Esophagus (tissue), 2 donors: ENCODE measurements around the gene GRIA4. TPM values are rescaled to one million over a fixed set of nuclear protein-coding genes. Genes with fewer than 3 reads are reported as not detected.

Experiments
- H3K27ac ChIP-seq, 2 donors: one replicate each; pipeline ENCODE4 v1.5.1; 2013; ENCODE audit warnings: low read depth in 2 of 2, mild to moderate bottlenecking in 2 of 2, inconsistent platforms in 1 of 2, low read length in 1 of 2, moderate library complexity in 1 of 2
- H3K27me3 ChIP-seq, 2 donors: one replicate each; pipeline ENCODE4 v1.6.1; 2013; ENCODE audit warnings: low read length in 2 of 2, control low read depth in 1 of 2, mild to moderate bottlenecking in 1 of 2; ENCODE audit not compliant: insufficient read depth in 2 of 2, control insufficient read depth in 1 of 2
- H3K36me3 ChIP-seq, 2 donors: one replicate each; pipeline ENCODE4 v1.6.1; 2013; ENCODE audit warnings: low read length in 1 of 2; ENCODE audit not compliant: control insufficient read depth in 2 of 2, insufficient read depth in 2 of 2
- H3K4me1 ChIP-seq, 2 donors: one replicate each; pipeline ENCODE4 v1.6.1; 2013; ENCODE audit warnings: low read length in 1 of 2; ENCODE audit not compliant: control insufficient read depth in 2 of 2, insufficient read depth in 2 of 2
- H3K4me3 ChIP-seq, 2 donors: one replicate each; pipeline ENCODE4 v1.5.1; 2013; ENCODE audit warnings: low read length in 2 of 2, mild to moderate bottlenecking in 2 of 2, low read depth in 1 of 2, moderate library complexity in 1 of 2
- H3K9me3 ChIP-seq, 2 donors: one replicate each; pipeline ENCODE4 v1.6.1; 2013; ENCODE audit warnings: mild to moderate bottlenecking in 2 of 2, low read depth in 1 of 2, low read length in 1 of 2, moderate library complexity in 1 of 2; ENCODE audit not compliant: control insufficient read depth in 2 of 2, insufficient read depth in 1 of 2
- WGBS, 2 donors: extraction: QIAGEN DNeasy Blood & Tissue Kit; methylation state at CpG; one replicate each; pipeline ENCODE4 v1.1.7; 2013; 5-methylcytosine and 5-hydroxymethylcytosine counted together
- polyA plus RNA-seq, 2 donors: library from polyadenylated mRNA; stranded (reverse); fragments of 200-250 nt; gene quantifications; one replicate each; pipeline ENCODE4 v1.2.3, GENCODE V29; 2013
- donor health status: healthy with polysubstance abuse.
- donor health status: Bipolar disorder and iron deficiency.

GRIA4 gene
- polyA plus RNA-seq, 2 donors, result not detected

DNA sequence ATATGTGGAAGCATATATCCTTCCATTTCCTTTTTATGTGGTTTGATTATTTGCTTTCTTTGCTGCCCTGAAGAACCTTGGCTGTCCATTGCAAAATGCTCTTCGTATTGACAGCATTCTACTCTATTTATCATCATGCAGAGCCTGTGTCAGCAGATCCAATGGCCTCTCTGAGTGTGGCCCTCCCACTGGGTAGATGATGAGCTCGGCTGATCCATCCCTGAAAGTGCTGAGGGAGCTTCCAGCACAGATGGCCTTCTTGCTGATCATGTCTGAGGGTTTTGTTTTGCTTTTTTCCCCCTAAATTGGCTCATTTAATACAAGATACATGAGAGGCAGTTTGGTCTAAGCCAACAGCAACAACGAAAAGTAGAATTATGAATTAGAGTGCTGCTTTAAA lies 181.0 kb downstream of the GRIA4 start:
- Histone ChIP-seq H3K27me3 (no peaks in the 10 kb centered on the region), H3K4me1 (no peaks in the 10 kb centered on the region), H3K36me3 (no peaks in the 10 kb centered on the region), H3K9me3 (no peaks in the 10 kb centered on the region), H3K4me3 (no peak overlapping the region), H3K27ac (no peak overlapping the region)
- WGBS, 2 donors, result 43 to 51% methylated on average over 3 of the region's 3 CpGs

DNA sequence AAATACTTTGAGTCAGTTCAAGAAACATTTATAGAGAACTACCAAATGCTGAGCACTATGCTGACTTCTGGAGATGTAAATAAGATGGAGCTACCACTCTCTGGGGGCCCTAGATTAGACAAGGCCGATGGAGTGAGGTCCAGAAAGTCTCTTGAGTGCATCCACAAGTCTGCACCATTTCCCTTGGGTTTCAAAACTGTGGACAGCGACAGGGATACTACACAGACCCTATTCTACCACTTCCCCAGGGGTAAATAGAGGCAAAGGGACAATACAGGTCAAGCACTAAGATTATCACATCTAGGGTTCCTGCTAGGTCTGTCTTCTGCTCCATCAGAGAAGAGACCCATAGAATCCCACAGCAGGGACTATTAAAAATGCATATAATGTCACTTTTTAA lies 183.2 kb downstream of the GRIA4 start:
- no peaks in the 10 kb centered on the region for H3K27me3 ChIP-seq
- H3K27ac ChIP-seq, result no peak overlapping the region
- H3K9me3 ChIP-seq, result no peaks in the 10 kb centered on the region
- H3K4me3 ChIP-seq, result no peak overlapping the region
- no peaks in the 10 kb centered on the region for H3K4me1 ChIP-seq
- no peaks in the 10 kb centered on the region for H3K36me3 ChIP-seq
- 63 to 64% methylated on average over 2 of the region's 2 CpGs for WGBS, 2 donors

DNA sequence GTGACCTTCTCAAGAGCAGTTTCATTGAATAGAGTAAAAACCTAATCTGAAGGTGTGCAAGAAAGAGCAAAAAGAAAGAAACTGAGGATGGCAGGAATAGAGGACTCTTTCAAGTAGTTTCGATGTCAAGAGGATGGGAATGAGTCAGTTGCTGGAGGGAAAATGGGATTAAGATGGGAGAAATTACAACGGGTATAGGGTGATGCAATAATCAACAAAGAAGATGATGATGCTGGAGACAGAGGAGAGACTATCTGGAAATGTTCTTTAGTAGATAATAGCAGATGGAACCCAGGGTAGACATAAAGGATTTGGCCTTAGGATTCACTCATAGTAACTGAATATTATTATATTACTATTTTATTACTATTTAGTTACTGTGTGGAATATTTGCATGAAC lies 189.4 kb downstream of the GRIA4 start:
- Histone ChIP-seq H3K9me3 (no peaks in the 10 kb centered on the region), H3K36me3 (no peaks in the 10 kb centered on the region), H3K27ac (no peak overlapping the region), H3K4me1 (no peaks in the 10 kb centered on the region), H3K4me3 (no peak overlapping the region), H3K27me3 (no peaks in the 10 kb centered on the region)
- WGBS, 2 donors, result 55 to 66% methylated on average over 2 of the region's 2 CpGs

DNA sequence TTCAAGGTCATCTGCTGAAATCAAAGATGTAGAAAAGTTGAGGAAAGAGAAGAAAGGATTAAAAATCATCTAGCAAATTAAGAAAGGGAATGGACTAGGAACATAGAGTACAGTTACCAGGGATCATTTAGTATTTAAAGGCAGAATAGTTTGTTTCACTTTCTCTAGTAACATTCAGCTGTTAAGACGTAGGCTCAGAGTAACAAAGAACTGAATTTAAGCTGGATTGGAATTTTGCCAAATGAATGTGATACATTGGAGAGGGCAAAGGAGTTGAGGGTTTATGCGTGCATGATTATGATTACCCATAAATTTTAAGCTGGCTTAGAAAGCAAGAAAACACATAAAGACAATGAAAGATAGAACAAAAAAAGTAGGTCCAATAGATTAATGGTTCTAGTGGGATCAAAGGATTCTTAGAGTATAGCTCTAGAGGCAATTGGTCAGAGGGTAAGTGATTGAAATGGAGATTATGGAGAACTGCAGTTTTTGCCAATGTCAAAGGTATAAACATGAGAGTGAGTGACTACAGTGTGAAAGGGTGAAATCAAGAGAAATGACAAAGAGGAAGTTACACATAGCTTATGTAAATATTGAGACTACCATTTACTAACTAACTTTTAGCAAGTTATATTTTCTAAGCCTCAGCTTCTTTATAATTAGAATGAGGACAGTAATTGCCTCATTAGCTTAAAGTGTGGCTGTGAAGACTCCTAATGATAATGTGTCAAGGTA lies 190.0 kb downstream of the GRIA4 start:
- 38 to 47% methylated on average over 2 of the region's 2 CpGs for WGBS, 2 donors
- Histone ChIP-seq H3K27ac (no peak overlapping the region), H3K4me3 (no peak overlapping the region), H3K36me3 (no peaks in the 10 kb centered on the region), H3K27me3 (no peaks in the 10 kb centered on the region), H3K4me1 (no peaks in the 10 kb centered on the region), H3K9me3 (no peaks in the 10 kb centered on the region)

DNA sequence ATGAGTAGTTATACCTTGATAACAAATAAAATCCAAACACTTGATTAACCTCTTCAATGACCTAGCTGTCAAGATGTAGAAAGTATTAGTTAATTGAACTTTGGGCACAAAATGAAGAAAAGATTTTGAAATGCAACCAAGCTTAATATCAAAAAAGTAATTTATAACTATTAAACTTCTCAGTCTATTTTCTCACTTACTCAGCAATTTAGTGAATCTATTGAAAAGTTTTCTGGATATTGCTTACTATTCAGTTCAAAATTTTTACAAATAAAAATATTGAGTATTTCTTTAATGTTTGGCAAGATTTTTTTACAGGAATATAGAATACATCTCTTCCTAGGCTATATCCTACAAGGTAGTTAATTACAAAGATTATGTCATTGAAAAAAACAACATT lies 192.5 kb downstream of the GRIA4 start:
- Histone ChIP-seq H3K27ac (no peak overlapping the region), H3K27me3 (no peaks in the 10 kb centered on the region), H3K4me1 (no peaks in the 10 kb centered on the region), H3K9me3 (no peaks in the 10 kb centered on the region), H3K4me3 (no peak overlapping the region), H3K36me3 (no peaks in the 10 kb centered on the region)

DNA sequence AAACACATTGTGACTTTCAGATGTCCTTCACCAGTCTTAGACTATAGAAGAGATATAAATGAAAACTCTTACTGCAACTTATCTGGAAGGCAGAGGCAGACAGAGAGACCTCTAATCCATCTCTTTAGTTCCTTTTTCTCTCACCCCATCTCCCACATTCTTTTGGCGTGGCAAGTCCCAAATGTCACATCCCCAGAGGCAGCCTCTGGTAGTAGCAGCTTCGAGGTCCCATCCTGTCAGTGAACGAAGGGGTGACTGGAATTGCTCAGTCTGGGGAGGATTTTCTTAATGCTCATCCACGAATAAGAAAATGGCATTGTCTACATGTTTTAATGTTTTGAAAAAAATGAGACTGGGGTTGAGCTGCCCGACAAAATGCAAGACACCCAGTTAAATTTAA lies 201.4 kb downstream of the GRIA4 start:
- no peak overlapping the region for H3K27ac ChIP-seq
- no peaks in the 10 kb centered on the region for H3K4me1 ChIP-seq
- 69 to 75% methylated on average over 5 of the region's 5 CpGs for WGBS, 2 donors
- no peak overlapping the region for H3K4me3 ChIP-seq
- H3K9me3 ChIP-seq, result no peaks in the 10 kb centered on the region
- no peaks in the 10 kb centered on the region for H3K36me3 ChIP-seq
- no peaks in the 10 kb centered on the region for H3K27me3 ChIP-seq

DNA sequence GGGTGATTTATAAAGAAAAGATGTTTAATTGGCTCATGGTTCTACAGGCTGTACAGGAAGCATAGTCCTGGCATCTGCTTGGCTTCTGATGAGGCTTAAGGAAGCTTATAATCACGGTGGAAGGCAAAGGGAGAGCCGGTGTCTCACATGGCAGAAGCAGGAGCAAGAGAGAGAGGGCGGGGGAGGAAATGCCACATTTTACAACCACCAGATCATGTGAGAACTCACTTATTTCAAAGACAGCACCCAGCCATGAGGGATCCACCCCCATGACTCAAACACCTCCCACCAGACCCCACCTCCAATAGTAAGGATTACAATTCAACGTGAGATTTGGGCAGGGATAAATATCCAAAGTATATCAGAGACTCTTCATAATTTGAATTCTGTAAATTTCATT lies 211.5 kb downstream of the GRIA4 start:
- Histone ChIP-seq H3K9me3 (no peaks in the 10 kb centered on the region), H3K27ac (no peak overlapping the region), H3K27me3 (no peaks in the 10 kb centered on the region), H3K4me3 (no peak overlapping the region), H3K4me1 (no peaks in the 10 kb centered on the region), H3K36me3 (no peaks in the 10 kb centered on the region)
- 41 to 50% methylated on average over 4 of the region's 4 CpGs for WGBS, 2 donors

DNA sequence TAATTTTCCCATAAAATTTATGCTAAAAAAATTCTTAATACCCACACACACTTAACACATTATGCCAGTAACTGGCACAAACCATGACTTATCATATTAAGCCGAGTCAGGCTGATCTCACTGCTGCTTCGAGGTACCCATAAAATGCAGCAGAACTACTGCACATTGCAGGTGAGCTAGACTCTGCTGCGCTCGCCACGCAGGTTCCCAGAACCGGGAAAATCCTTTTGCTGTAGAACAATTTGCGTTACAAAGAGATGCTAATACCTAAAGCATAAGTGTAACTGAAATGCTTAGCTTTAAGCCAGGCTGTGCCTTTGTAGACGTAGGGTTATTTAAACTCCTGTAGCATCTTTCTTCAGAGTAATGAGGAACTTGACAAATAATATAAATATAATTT lies 211.9 kb downstream of the GRIA4 start:
- Histone ChIP-seq H3K36me3 (no peaks in the 10 kb centered on the region), H3K9me3 (no peaks in the 10 kb centered on the region), H3K4me1 (no peaks in the 10 kb centered on the region), H3K27me3 (no peaks in the 10 kb centered on the region), H3K4me3 (no peak overlapping the region), H3K27ac (no peak overlapping the region)
- WGBS, 2 donors, result 62 to 67% methylated on average over 8 of the region's 8 CpGs

DNA sequence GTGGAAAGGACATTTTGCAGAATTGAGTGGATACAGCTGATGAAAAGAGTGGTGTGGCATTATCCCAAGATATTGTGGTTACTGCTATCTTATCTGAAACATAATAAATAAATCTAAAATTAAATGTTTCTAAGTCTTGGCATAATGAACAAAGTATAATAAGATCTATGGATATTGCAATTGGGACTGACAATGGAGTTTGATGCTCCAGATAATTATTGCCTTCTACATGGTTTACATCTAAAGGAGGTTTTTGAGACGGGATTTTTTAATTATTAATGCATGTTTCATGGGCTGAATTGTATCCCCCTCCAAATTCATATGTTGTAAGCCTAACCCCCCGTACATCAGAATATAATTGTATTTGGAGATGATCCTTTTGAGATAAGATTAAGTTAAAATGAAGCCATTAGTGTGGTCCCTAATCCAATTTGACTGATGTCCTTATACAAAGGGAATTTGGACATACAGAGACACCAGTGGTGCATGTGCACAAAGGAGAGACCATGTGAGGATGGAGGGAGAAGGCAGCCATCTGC lies 213.7 kb downstream of the GRIA4 start:
- 69 to 71% methylated on average over 2 of the region's 2 CpGs for WGBS, 2 donors

DNA sequence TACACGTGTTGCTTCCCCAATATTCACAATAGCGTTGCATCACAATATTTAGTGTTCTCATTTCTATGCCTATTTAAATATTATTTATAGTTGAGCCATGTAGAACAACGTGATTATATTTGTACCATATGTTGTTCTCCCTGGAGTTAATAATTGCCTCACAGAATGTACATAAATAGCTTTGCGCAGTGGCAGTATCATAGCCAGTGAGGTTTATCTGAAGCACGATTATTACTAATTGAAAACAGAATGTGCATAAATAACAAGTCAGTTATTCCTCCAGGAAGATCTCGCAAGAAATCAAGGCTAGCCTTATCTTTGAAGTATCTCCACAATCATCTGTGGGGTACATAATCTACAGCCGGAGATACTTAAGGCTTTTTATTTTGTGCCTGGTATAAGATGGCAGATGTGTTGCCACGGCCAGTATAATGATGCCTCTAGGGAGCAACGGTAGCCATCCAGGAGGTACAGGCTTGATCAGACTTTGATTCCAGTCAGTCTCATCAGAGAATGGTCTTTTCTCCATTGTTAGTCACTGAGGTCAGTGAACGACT lies 214.7 kb downstream of the GRIA4 start:
- Histone ChIP-seq H3K4me1 (no peaks in the 10 kb centered on the region), H3K36me3 (no peaks in the 10 kb centered on the region), H3K9me3 (no peaks in the 10 kb centered on the region), H3K4me3 (no peak overlapping the region), H3K27ac (no peak overlapping the region), H3K27me3 (no peaks in the 10 kb centered on the region)
- 82% methylated on average over 10 of the region's 10 CpGs for WGBS, 2 donors

More for the DNA sequence above, 213.7 kb downstream of the GRIA4 start:
- no peaks in the 10 kb centered on the region for H3K9me3 ChIP-seq
- no peak overlapping the region for H3K27ac ChIP-seq
- H3K4me1 ChIP-seq, result no peaks in the 10 kb centered on the region
- no peaks in the 10 kb centered on the region for H3K36me3 ChIP-seq
- H3K27me3 ChIP-seq, result no peaks in the 10 kb centered on the region
- no peak overlapping the region for H3K4me3 ChIP-seq
